H1 (cell line): ENCODE data around the gene GABRG2. TPM values are rescaled to one million over a fixed set of nuclear protein-coding genes. Genes with fewer than 3 reads are reported as not detected.

Experiments
- CTCF ChIA-PET: fragments of 300-600 bp; sonication (Branson Sonifier 250); formaldehyde crosslinking; loops from one replicate; lab custom pipeline; 2021; ENCODE audit not compliant: partially characterized antibody; lab: Charles Lee
- POLR2A ChIA-PET: fragments of 300-600 bp; sonication (Branson Sonifier 250); formaldehyde crosslinking; loops from one replicate; lab custom pipeline; 2021; ENCODE audit warnings: inconsistent platforms; ENCODE audit not compliant: partially characterized antibody; lab: Charles Lee
- DNase-seq, 2 experiments: peaks; one replicate each; pipeline versions ENCODE4 v3.0.0 to v3.0.0-alpha.2; 2010 to 2022; ENCODE audit warnings: low spot score in 2 of 2, low read depth in 1 of 2, mixed read lengths in 1 of 2
- FAIRE-seq: peaks from 2 replicates; lab custom pipeline; 2011; peaks lifted over from hg19 to GRCh38; lab: Jason Lieb, UNC
- H2AFZ ChIP-seq: 2 replicates; pipeline ENCODE4 v1.8.1; 2012; ENCODE audit warnings: low read length, inconsistent platforms
- H2AK5ac ChIP-seq: 2 replicates; pipeline ENCODE4 v1.6.1; 2013; ENCODE audit warnings: low read depth, low read length
- H2BK120ac ChIP-seq: replicated peaks from 2 replicates; pipeline ENCODE3; 2013; ENCODE audit warnings: low read depth, low read length, inconsistent platforms
- H2BK12ac ChIP-seq: 2 replicates; pipeline ENCODE4 v1.6.1; 2013; ENCODE audit warnings: low read depth, low read length
- H2BK15ac ChIP-seq: 2 replicates; pipeline ENCODE4 v1.6.1; 2013; ENCODE audit warnings: low read length
- H2BK20ac ChIP-seq: 2 replicates; pipeline ENCODE4 v1.6.1; 2013; ENCODE audit warnings: low read length
- H2BK5ac ChIP-seq: 2 replicates; pipeline ENCODE4 v1.6.1; 2013; ENCODE audit warnings: low read depth, low read length
- H3K14ac ChIP-seq: 2 replicates; pipeline ENCODE4 v1.6.1; 2013; ENCODE audit warnings: inconsistent platforms; ENCODE audit not compliant: insufficient read length
- H3K18ac ChIP-seq: 2 replicates; pipeline ENCODE4 v1.6.1; 2013; ENCODE audit warnings: low read length; ENCODE audit errors: extremely low read depth
- H3K23ac ChIP-seq: 2 replicates; pipeline ENCODE4 v1.6.1; 2013; ENCODE audit warnings: inconsistent platforms; ENCODE audit not compliant: insufficient read length
- H3K23me2 ChIP-seq: 2 replicates; pipeline ENCODE4 v1.6.1; 2013; ENCODE audit warnings: low read depth, low read length
- H3K27ac ChIP-seq: 2 replicates; pipeline ENCODE4 v1.6.1; 2011; ENCODE audit warnings: low read depth, low read length, inconsistent platforms
- H3K27me3 ChIP-seq, 4 experiments: replicated peaks in 1 of 4; 1 replicate in 1 of 4; 2 replicates in 3 of 4; pipeline versions ENCODE4 v1.6.1 to v1.8.1; 2011 to 2013; ENCODE audit warnings: low read length in 3 of 4, mild to moderate bottlenecking in 3 of 4, inconsistent platforms in 2 of 4, mixed read lengths in 2 of 4, moderate library complexity in 1 of 4; ENCODE audit not compliant: control insufficient read depth in 3 of 4, insufficient read depth in 3 of 4; ENCODE audit errors: extremely low read depth in 1 of 4
- H3K36me3 ChIP-seq, 4 experiments: 2 replicates each; pipeline versions ENCODE4 v1.6.1 to v1.8.1; 2011 to 2013; ENCODE audit warnings: mild to moderate bottlenecking in 4 of 4, low read length in 3 of 4, moderate library complexity in 2 of 4, control low read depth in 1 of 4, inconsistent platforms in 1 of 4; ENCODE audit not compliant: insufficient read depth in 4 of 4, control insufficient read depth in 2 of 4
- H3K4ac ChIP-seq: replicated peaks from 2 replicates; pipeline ENCODE3; 2013; ENCODE audit warnings: low read length, low read depth, mixed read lengths, inconsistent platforms; ENCODE audit not compliant: insufficient read length
- H3K4me1 ChIP-seq, 4 experiments: replicated peaks in 1 of 4; 1 replicate in 1 of 4; 2 replicates in 3 of 4; pipeline versions ENCODE4 v1.6.1 to v1.8.1; 2011 to 2013; ENCODE audit warnings: low read length in 3 of 4, inconsistent platforms in 2 of 4, mixed read lengths in 1 of 4; ENCODE audit not compliant: insufficient read depth in 4 of 4, control insufficient read depth in 3 of 4
- H3K4me2 ChIP-seq, 2 experiments: 2 replicates each; pipeline versions ENCODE4 v1.6.1 to v1.8.1; 2011 to 2013; ENCODE audit warnings: low read depth in 2 of 2, low read length in 2 of 2, control low read depth in 1 of 2, inconsistent platforms in 1 of 2, mild to moderate bottlenecking in 1 of 2; ENCODE audit not compliant: insufficient read depth in 1 of 2
- H3K4me3 ChIP-seq, 4 experiments: fragments of 200-600, 300-600 bp in 1 of 4; sonication (generic), shearing (Covaris generic), sonication (Bioruptor Twin) in 1 of 4; 2 replicates each; pipeline versions ENCODE4 v1.5.1 to v1.8.1; 2011 to 2016; ENCODE audit warnings: low read length in 4 of 4, low read depth in 3 of 4, control low read depth in 2 of 4, inconsistent platforms in 2 of 4, mild to moderate bottlenecking in 2 of 4, mixed read lengths in 1 of 4, moderate library complexity in 1 of 4; ENCODE audit not compliant: insufficient read depth in 2 of 4; ENCODE audit errors: extremely low read depth in 1 of 4
- H3K56ac ChIP-seq: replicated peaks from 2 replicates; pipeline ENCODE3; 2013; ENCODE audit warnings: low read depth, mild to moderate bottlenecking, mixed read lengths, low read length, inconsistent platforms; ENCODE audit not compliant: insufficient read length
- H3K79me1 ChIP-seq: 2 replicates; pipeline ENCODE4 v1.6.1; 2013; ENCODE audit warnings: low read depth, low read length, control low read depth
- H3K79me2 ChIP-seq, 2 experiments: 2 replicates each; pipeline versions ENCODE4 v1.6.1 to v1.8.1; 2012 to 2013; ENCODE audit warnings: low read length in 2 of 2, mild to moderate bottlenecking in 2 of 2, inconsistent platforms in 1 of 2; ENCODE audit not compliant: insufficient read depth in 2 of 2, control insufficient read depth in 1 of 2
- H3K9ac ChIP-seq, 4 experiments: replicated peaks in 1 of 4; 1 replicate in 1 of 4; 2 replicates in 3 of 4; pipeline versions ENCODE4 v1.6.1 to v1.8.1; 2011 to 2013; ENCODE audit warnings: low read depth in 3 of 4, low read length in 3 of 4, control low read depth in 2 of 4, mild to moderate bottlenecking in 2 of 4, moderate library complexity in 2 of 4, inconsistent platforms in 1 of 4; ENCODE audit errors: extremely low read depth in 1 of 4
- H3K9me3 ChIP-seq, 2 experiments: 2 replicates each; pipeline versions ENCODE4 v1.6.1 to v1.8.1; 2012 to 2013; ENCODE audit warnings: mild to moderate bottlenecking in 2 of 2, moderate library complexity in 2 of 2, control low read depth in 1 of 2, inconsistent platforms in 1 of 2, low read depth in 1 of 2, low read length in 1 of 2, mixed read lengths in 1 of 2; ENCODE audit not compliant: insufficient read depth in 2 of 2
- H4K20me1 ChIP-seq, 2 experiments: replicated peaks in 1 of 2; 2 replicates each; pipeline versions ENCODE3 to v1.8.1; 2011 to 2013; ENCODE audit warnings: inconsistent platforms in 2 of 2, low read length in 2 of 2, mild to moderate bottlenecking in 1 of 2; ENCODE audit not compliant: insufficient read depth in 2 of 2, control insufficient read depth in 1 of 2
- H4K5ac ChIP-seq: 2 replicates; pipeline ENCODE4 v1.6.1; 2013; ENCODE audit warnings: low read length, low read depth, mixed read lengths, inconsistent platforms; ENCODE audit not compliant: insufficient read length
- H4K8ac ChIP-seq: 2 replicates; pipeline ENCODE4 v1.8.0; 2013; ENCODE audit warnings: mild to moderate bottlenecking, moderate library complexity, low read length, inconsistent platforms; ENCODE audit not compliant: insufficient read depth; ENCODE audit errors: extremely low read depth
- H4K91ac ChIP-seq: replicated peaks from 2 replicates; pipeline ENCODE3; 2013; ENCODE audit warnings: low read length, mixed read lengths, inconsistent platforms; ENCODE audit not compliant: insufficient read length
- JUND ChIP-seq: IDR thresholded peaks from 2 replicates; pipeline ENCODE4 v1.6.1; 2011; ENCODE audit warnings: mild to moderate bottlenecking, improper control_type of control experiment, low read length
- YY1 ChIP-seq: IDR thresholded peaks from 2 replicates; pipeline ENCODE4 v1.6.1; 2011; ENCODE audit warnings: low read depth, mild to moderate bottlenecking, low read length
- WGBS, 2 experiments: shearing (Covaris generic) in 1 of 2; methylation state at CpG; one replicate each; pipeline versions ENCODE4 v1.1.6 to v1.1.7; 2013 to 2015; ENCODE audit warnings: low lambda C conversion rate in 2 of 2, mixed read lengths in 2 of 2, inconsistent platforms in 1 of 2, low coverage in 1 of 2, missing lambda C conversion rate in 1 of 2; ENCODE audit not compliant: insufficient replicate concordance in 2 of 2, insufficient coverage in 1 of 2, insufficient read length in 1 of 2; ENCODE audit errors: extremely low coverage in 1 of 2, missing lambda C conversion rate in 1 of 2; 5-methylcytosine and 5-hydroxymethylcytosine counted together
- polyA plus RNA-seq, 7 experiments: library from polyadenylated mRNA; depleted of rRNA in 3 of 7; stranded (reverse) in 5 of 7; unstranded in 2 of 7; fragments of >200 nt in 5 of 7; fragments of 200-250 nt in 2 of 7; gene quantifications; 1 replicate in 5 of 7; 2 replicates in 1 of 7; 4 replicates in 1 of 7; pipeline versions ENCODE4 v1.2.1 to v1.2.3, GENCODE V29; 2011 to 2013; ENCODE audit warnings: missing spikeins in 2 of 7, mixed read lengths in 2 of 7
- total RNA-seq: library from RNA; stranded (reverse); fragmentation: NEBNext Ultra II Directional; extraction: Animal tissue kit (Norgen Biotek cat#: 25700); gene quantifications from 2 replicates; pipeline ENCODE4 v1.2.1, GENCODE V29; 2021

Gene GABRG2
- total and polyA plus RNA-seq, 2 of the 8 experiments (the other 6 are each of a cell fraction or from before 2014, with no cell fraction given) = 2.0 to 2.8 TPM

DNA sequence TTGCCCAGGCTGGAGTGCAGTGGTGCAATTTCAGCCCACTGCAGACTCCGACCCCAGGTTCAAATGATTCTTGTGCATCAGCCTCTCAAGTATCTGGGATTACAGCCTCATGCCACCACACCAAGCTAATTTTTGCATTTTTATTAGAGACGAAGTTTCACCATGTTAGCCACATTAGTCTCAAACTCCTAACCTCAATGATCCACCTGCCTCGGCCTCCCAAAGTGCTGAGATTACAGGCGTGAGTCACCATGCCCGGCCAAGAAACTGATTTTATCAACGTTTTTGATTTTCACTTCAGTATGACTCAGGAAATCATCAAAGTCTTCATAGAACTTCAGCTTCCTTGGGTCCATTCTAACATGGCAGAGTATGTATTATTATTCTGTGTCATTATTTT is 125.4 kb downstream of the GABRG2 start:
- Histone ChIP-seq H4K5ac (no peak overlapping the region), H3K9ac (no peak overlapping the region), H3K79me2 (no peaks in the 10 kb centered on the region), H3K36me3 (no peaks in the 10 kb centered on the region), H3K23ac (no peak overlapping the region), H2AFZ (no peak overlapping the region), H4K20me1 (no peaks in the 10 kb centered on the region), H3K9me3 (no peaks in the 10 kb centered on the region), H3K4me2 (no peak overlapping the region), H3K23me2 (no peaks in the 10 kb centered on the region), H3K4ac (no peak overlapping the region), H3K79me1 (no peaks in the 10 kb centered on the region), H3K18ac (no peak overlapping the region), H3K27ac (no peak overlapping the region), H4K91ac (no peak overlapping the region), H3K4me3 (no peak overlapping the region), H2BK120ac (no peak overlapping the region), H2BK5ac (no peak overlapping the region), H3K4me1 (no peaks in the 10 kb centered on the region), H2AK5ac (no peak overlapping the region), H4K8ac (no peak overlapping the region), H2BK12ac (no peak overlapping the region), H3K56ac (no peak overlapping the region), H2BK15ac (no peak overlapping the region), H2BK20ac (no peak overlapping the region), H3K14ac (no peak overlapping the region), H3K27me3 (no peaks in the 10 kb centered on the region)
- DNase-seq (no peak), FAIRE-seq (no peak)
- ChIA-PET POLR2A (no interaction called here), CTCF (no interaction called here)
- 85% methylated on average over 6 of the region's 6 CpGs; no CpG with 5 or more reads in 1 of the 2 experiments for WGBS, 2 experiments
- TF ChIP-seq JUND = no peak
- TF ChIP-seq YY1 = no peak
